Pancreas (tissue), 10 donors: ENCODE results near the gene FGF5. TPM values are rescaled to one million over a fixed set of nuclear protein-coding genes. Genes with fewer than 3 reads are reported as not detected.

ENCODE experiments used
- ATAC-seq, 4 donors: fragments of 200-7000 bp; cut with Tn5 transposase; one replicate each; pipeline versions ENCODE4 v1.8.0 to v1.9.1; 2020; ENCODE audit warnings: mild to moderate bottlenecking in 4 of 4, moderate library complexity in 4 of 4
- DNase-seq, 6 donors: peaks; one replicate each; pipeline ENCODE4 v3.0.0-alpha.2; 2020
- FAIRE-seq: peaks from 2 replicates; lab custom pipeline; 2012; peaks lifted over from hg19 to GRCh38; lab: Jason Lieb, UNC
- H3K27ac ChIP-seq, 4 donors: fragments of 200-600 bp; sonication (generic); 1 replicate in 3 of 4; 2 replicates in 1 of 4; pipeline versions ENCODE4 v1.5.0 to v1.8.0; 2020
- H3K27me3 ChIP-seq, 4 donors: fragments of 200-600 bp; one replicate each; pipeline ENCODE4 v1.8.0; 2021
- H3K36me3 ChIP-seq, 3 donors: fragments of 200-600 bp; sonication (generic) in 1 of 3; one replicate each; pipeline versions ENCODE4 v1.5.0 to v1.8.0; 2020 to 2021
- H3K4me1 ChIP-seq, 3 donors: fragments of 200-600 bp; one replicate each; pipeline ENCODE4 v1.8.0; 2021
- H3K4me3 ChIP-seq, 4 donors: fragments of 200-600 bp; sonication (generic) in 2 of 4; one replicate each; pipeline versions ENCODE4 v1.5.0 to v1.8.0; 2020 to 2021
- H3K9me3 ChIP-seq, 4 donors: fragments of 200-600 bp; one replicate each; pipeline ENCODE4 v1.8.0; 2021
- CTCF ChIP-seq, 4 donors: fragments of 200-600 bp; sonication (generic) in 3 of 4; IDR thresholded peaks; one replicate each; pipeline versions ENCODE4 v1.5.0 to v1.8.0; 2021; ENCODE audit warnings: antibody characterized with exemption in 4 of 4
- WGBS, 2 donors: extraction: QIAGEN DNeasy Blood & Tissue Kit; methylation state at CpG; one replicate each; pipeline ENCODE4 v1.1.7; 2013; 5-methylcytosine and 5-hydroxymethylcytosine counted together
- intact Hi-C, 3 donors: fragments of 100-400 bp; cut with DNase I; formaldehyde crosslinking; loops; one replicate each; pipeline versions ENCODE4 v1.11.1 to v1.14.2; 2022
- polyA plus RNA-seq, 2 donors: library from polyadenylated mRNA; stranded (reverse); fragments of 200-250 nt; gene quantifications; one replicate each; pipeline ENCODE4 v1.2.3, GENCODE V29; 2013
- total RNA-seq, 6 donors: library from RNA; stranded (reverse); fragmentation: NEBNext Ultra II Directional in 4 of 6; extraction: Animal tissue kit (Norgen Biotek cat#: 25700) in 4 of 6; gene quantifications; one replicate each; pipeline versions ENCODE4 v1.2.1 to v1.2.4, GENCODE V29; 2021 to 2023
- donor health status: healthy with polysubstance abuse.
- donor health status: DM: no; HTN: no; CAD: no; lungs with moderate emphysema.
- donor health status: DM: no; HTN: no; CAD: no.
- donor health status: control.
- donor health status: control.
- donor health status: Bipolar disorder and iron deficiency.
- donor health status: DM: yes; HTN: yes; CAD: no.
- donor health status: DM: no; HTN: no; CAD: no.
- donor health status: DM: no; HTN: no; CAD: no.
- donor health status: DM: yes; HTN: yes; CAD: no.

FGF5 gene
- total and polyA plus RNA-seq, 8 donors, result not detected

- Histone ChIP-seq H3K9me3 (no peaks in the 10 kb centered on the region), H3K36me3 (no peaks in the 10 kb centered on the region), H3K27ac (no peak overlapping the region), H3K4me1 (no peaks in the 10 kb centered on the region), H3K4me3 (no peak overlapping the region), H3K27me3 (peaks cover 0 to 17% (median 6%) of the 10 kb centered on the region in 4 donors)
- 20 to 23% methylated on average over 36 of the region's 36 CpGs for WGBS, 2 donors
- no peak for DNase-seq
- intact Hi-C loops, result no loop called here
- no peak for TF ChIP-seq CTCF (IDR thresholded peaks at IDR 0.05)
- no peak for ATAC-seq
- FAIRE-seq, result no peak
Measured at GRCh38 chr4:80263541-80264351, 2.7 kb upstream of the FGF5 start.

GRCh38 chr4:80264352-80264647, 2.2 kb upstream of the FGF5 start:
- WGBS, 2 donors, result 12 to 16% methylated on average over 4 of the region's 4 CpGs
- TF ChIP-seq CTCF (IDR thresholded peaks at IDR 0.05), result no peak
- Histone ChIP-seq H3K36me3 (no peaks in the 10 kb centered on the region), H3K4me3 (no peak overlapping the region), H3K27me3 (peaks cover 0 to 17% (median 5%) of the 10 kb centered on the region in 4 donors), H3K27ac (no peak overlapping the region), H3K9me3 (no peaks in the 10 kb centered on the region), H3K4me1 (no peaks in the 10 kb centered on the region)
- FAIRE-seq, result no peak
- no peak for ATAC-seq
- no peak for DNase-seq
- intact Hi-C loops, result no loop called here

- no peak for DNase-seq
- WGBS, 2 donors, result 16 to 37% methylated on average over 1 of the region's 1 CpG
- intact Hi-C loops, result no loop called here
- Histone ChIP-seq H3K4me1 (no peaks in the 10 kb centered on the region), H3K27me3 (peaks cover 0 to 17% (median 4%) of the 10 kb centered on the region in 4 donors), H3K9me3 (no peaks in the 10 kb centered on the region), H3K36me3 (no peaks in the 10 kb centered on the region), H3K4me3 (no peak overlapping the region), H3K27ac (no peak overlapping the region)
- TF ChIP-seq CTCF (IDR thresholded peaks at IDR 0.05), result no peak
- no peak for ATAC-seq
- no peak for FAIRE-seq
Measured at GRCh38 chr4:80264825-80265224, 1.6 kb upstream of the FGF5 start.

- H3K36me3 ChIP-seq, result no peaks in the 10 kb centered on the region
- intact Hi-C loops, result no loop called here
- H3K9me3 ChIP-seq, result no peaks in the 10 kb centered on the region
- no peak for TF ChIP-seq CTCF (IDR thresholded peaks at IDR 0.05)
- H3K27ac ChIP-seq, result no peak overlapping the region
- ATAC-seq, result peak in 3 of 4 donors; percentile 28 to 63 (median 42)
- no peak for DNase-seq
- peaks cover 0 to 20% (median 4%) of the 10 kb centered on the region in 4 donors for H3K27me3 ChIP-seq
- FAIRE-seq, result no peak
- WGBS, 2 donors, result 1% methylated on average over 30 to 36 of the region's 36 CpGs
- no peaks in the 10 kb centered on the region for H3K4me1 ChIP-seq
- H3K4me3 ChIP-seq, result peak overlapping the region in 2 of 4 donors; percentile 10 to 43
Measured at GRCh38 chr4:80265571-80266252, 752 bp upstream of the FGF5 start.
